ENCODE measurements around the gene PARP6. TPM values are rescaled to one million over a fixed set of nuclear protein-coding genes. Genes with fewer than 3 reads are reported as not detected.

The PARP6 gene, protein sequence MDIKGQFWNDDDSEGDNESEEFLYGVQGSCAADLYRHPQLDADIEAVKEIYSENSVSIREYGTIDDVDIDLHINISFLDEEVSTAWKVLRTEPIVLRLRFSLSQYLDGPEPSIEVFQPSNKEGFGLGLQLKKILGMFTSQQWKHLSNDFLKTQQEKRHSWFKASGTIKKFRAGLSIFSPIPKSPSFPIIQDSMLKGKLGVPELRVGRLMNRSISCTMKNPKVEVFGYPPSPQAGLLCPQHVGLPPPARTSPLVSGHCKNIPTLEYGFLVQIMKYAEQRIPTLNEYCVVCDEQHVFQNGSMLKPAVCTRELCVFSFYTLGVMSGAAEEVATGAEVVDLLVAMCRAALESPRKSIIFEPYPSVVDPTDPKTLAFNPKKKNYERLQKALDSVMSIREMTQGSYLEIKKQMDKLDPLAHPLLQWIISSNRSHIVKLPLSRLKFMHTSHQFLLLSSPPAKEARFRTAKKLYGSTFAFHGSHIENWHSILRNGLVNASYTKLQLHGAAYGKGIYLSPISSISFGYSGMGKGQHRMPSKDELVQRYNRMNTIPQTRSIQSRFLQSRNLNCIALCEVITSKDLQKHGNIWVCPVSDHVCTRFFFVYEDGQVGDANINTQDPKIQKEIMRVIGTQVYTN
- total RNA-seq, result 100 to 1,000 TPM; 132 to 135 (median 132) TPM
- 97.7 TPM for total RNA-seq (2013)

DNA sequence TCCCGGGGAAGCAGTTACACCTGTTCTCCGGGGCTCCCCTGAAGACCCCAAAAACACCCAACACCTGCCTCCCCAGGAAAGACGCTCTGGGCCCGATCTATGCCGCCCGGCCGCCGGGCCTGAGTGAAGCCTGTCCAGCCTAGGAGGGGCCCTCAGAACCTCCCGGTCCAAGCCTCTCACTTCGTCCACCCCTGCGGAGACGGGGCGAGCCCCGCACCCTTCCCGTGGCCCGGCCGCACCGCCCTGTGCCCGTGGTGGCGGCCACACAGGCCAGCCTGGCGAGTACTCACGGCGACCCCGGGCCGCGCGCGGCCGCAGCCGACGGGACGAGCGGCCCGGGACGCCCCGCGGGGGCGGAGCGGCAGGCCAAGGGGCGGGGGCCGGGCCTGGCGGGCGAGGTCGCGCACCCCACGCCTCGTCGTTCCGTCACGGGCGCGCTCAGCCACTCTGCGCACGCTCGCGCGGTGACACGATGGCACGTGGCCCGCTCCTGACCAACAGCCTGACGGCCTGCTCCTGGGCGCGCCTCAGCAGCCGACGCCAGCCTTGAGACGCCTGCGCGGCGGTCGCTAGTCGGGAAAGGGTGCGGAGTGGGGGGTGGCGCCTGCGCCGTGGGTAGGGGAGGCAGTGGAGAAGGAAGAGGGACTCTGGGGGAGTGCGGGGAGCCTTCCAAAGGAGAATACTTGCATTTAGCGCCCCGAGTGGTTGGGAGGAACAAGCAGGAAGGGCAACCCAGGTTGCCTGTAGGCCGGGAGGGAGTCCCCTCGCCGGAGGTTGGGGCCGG is at the start of gene PARP6:
Gene PARP6 (minus strand): TSS at position 342 of the 784 bp plus-strand sequence. CDS start 5,077 bp downstream, outside the sequence.
- peaks cover 42% of the 10 kb centered on the region in 2 donors for H3K4me1 Mint-ChIP-seq
- Histone ChIP-seq H3K4me3 (ENCODE audit: low read length) (peak within 1 kb of the TSS; percentile 82), H3K27ac (ENCODE audit: low read length) (peak within 1 kb of the TSS; percentile 87), H3K36me3 (ENCODE audit: control insufficient read depth, insufficient read depth, low read length) (peaks cover 3% of the 10 kb centered on the region), H3K9me3 (ENCODE audit: control insufficient read depth, insufficient read depth, low read length) (no peaks in the 10 kb centered on the region), H3K27me3 (ENCODE audit: control insufficient read depth, insufficient read depth, low read length) (no peaks in the 10 kb centered on the region), H3K4me1 (ENCODE audit: control insufficient read depth, insufficient read depth, low read length) (peaks cover 15% of the 10 kb centered on the region)
- no peaks in the 10 kb centered on the region for H3K9me3 Mint-ChIP-seq
- H3K4me3 Mint-ChIP-seq, result peak within 1 kb of the TSS; percentile 91
- WGBS (ENCODE audit: insufficient coverage), result under 1% methylated on average over 82 of the region's 82 CpGs
- ATAC-seq (peak; percentile 94 to 98 (median 96)), DNase-seq (peak; percentile 95 to 99)
- H3K27ac Mint-ChIP-seq, result peak within 1 kb of the TSS; percentile 90 to 93
- no peaks in the 10 kb centered on the region for H3K36me3 Mint-ChIP-seq
- TF ChIP-seq, protein P1, sequence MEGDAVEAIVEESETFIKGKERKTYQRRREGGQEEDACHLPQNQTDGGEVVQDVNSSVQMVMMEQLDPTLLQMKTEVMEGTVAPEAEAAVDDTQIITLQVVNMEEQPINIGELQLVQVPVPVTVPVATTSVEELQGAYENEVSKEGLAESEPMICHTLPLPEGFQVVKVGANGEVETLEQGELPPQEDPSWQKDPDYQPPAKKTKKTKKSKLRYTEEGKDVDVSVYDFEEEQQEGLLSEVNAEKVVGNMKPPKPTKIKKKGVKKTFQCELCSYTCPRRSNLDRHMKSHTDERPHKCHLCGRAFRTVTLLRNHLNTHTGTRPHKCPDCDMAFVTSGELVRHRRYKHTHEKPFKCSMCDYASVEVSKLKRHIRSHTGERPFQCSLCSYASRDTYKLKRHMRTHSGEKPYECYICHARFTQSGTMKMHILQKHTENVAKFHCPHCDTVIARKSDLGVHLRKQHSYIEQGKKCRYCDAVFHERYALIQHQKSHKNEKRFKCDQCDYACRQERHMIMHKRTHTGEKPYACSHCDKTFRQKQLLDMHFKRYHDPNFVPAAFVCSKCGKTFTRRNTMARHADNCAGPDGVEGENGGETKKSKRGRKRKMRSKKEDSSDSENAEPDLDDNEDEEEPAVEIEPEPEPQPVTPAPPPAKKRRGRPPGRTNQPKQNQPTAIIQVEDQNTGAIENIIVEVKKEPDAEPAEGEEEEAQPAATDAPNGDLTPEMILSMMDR (IDR thresholded peaks at IDR 0.05), result peak; percentile 30
- peaks cover 0 to 2% of the 10 kb centered on the region in 2 donors for H3K27me3 Mint-ChIP-seq (ENCODE audit: low read depth in 2 of 2)
- intact Hi-C loops (cut with micrococcal nuclease), result loop anchor here (1.0 to 5.0 kb wide), 3 partner anchors 44 to 155 kb away; partner anchors contain the start of gene GRAMD2A

DNA sequence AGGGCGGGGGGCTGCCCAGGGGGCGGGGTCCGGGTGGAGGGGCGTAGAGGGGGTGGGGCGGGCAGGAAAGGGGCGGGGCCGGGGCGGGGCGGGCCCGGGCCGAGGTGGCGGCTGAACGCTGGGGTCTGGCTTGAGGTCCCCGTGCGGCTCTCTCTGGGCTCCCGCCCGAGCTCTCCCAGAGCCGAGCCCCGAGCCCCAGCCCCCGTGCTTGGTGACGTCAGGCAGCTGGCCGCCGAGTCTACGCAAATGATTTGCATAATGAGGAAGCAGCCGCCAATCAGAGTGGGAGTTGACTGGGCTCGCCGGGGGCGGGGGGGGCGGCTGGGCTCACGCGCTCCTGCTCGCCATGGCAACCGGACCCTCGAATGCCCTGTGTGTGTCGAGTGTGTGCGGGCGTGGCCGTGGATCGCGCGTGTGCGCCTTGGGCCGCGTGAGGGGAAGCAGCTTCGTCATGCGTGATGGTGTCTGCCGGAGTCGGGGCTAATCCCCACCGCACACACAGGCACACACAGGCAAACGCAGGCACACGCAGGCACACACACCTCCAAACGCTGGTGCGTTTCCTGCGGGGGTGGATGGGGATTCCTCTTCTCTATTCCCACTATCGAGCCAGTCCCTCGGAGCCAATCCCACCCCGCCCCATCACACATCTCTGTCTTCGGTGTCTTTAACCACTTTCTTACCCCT is 47.8 kb upstream of the PARP6 start, which contains the start of gene CELF6:
Gene CELF6 (minus strand): TSS at position 173 of the 687 bp plus-strand sequence. CDS start 283 bp downstream, outside the sequence.
- H3K9me3 Mint-ChIP-seq, result peaks cover 4 to 7% of the 10 kb centered on the region in 2 donors
- Histone ChIP-seq H3K27ac (ENCODE audit: low read length) (no peak within 1 kb of the TSS), H3K9me3 (ENCODE audit: control insufficient read depth, insufficient read depth, low read length) (no peaks in the 10 kb centered on the region), H3K4me3 (ENCODE audit: low read length) (peak within 1 kb of the TSS; percentile 33), H3K4me1 (ENCODE audit: control insufficient read depth, insufficient read depth, low read length) (peaks cover 15% of the 10 kb centered on the region), H3K36me3 (ENCODE audit: control insufficient read depth, insufficient read depth, low read length) (no peaks in the 10 kb centered on the region), H3K27me3 (ENCODE audit: control insufficient read depth, insufficient read depth, low read length) (no peaks in the 10 kb centered on the region)
- intact Hi-C loops (cut with micrococcal nuclease), result loop anchor here (10.0 kb wide), 2 partner anchors 155 to 355 kb away; partner anchors contain the start of gene ARIH1
- H3K27ac Mint-ChIP-seq, result peak within 1 kb of the TSS; percentile 82 to 85
- H3K27me3 Mint-ChIP-seq (ENCODE audit: low read depth in 2 of 2), result no peaks in the 10 kb centered on the region
- peak; percentile 77 to 87 for DNase-seq
- TF ChIP-seq, protein P1 (IDR thresholded peaks at IDR 0.05), result no peak
- H3K36me3 Mint-ChIP-seq, result peaks cover 14% of the 10 kb centered on the region
- peak; percentile 81 to 91 (median 87) for ATAC-seq
- H3K4me1 Mint-ChIP-seq, result peaks cover 16 to 19% of the 10 kb centered on the region in 2 donors
- WGBS (ENCODE audit: insufficient coverage), result 1% methylated on average over 53 of the region's 58 CpGs
- peak within 1 kb of the TSS; percentile 88 for H3K4me3 Mint-ChIP-seq

DNA sequence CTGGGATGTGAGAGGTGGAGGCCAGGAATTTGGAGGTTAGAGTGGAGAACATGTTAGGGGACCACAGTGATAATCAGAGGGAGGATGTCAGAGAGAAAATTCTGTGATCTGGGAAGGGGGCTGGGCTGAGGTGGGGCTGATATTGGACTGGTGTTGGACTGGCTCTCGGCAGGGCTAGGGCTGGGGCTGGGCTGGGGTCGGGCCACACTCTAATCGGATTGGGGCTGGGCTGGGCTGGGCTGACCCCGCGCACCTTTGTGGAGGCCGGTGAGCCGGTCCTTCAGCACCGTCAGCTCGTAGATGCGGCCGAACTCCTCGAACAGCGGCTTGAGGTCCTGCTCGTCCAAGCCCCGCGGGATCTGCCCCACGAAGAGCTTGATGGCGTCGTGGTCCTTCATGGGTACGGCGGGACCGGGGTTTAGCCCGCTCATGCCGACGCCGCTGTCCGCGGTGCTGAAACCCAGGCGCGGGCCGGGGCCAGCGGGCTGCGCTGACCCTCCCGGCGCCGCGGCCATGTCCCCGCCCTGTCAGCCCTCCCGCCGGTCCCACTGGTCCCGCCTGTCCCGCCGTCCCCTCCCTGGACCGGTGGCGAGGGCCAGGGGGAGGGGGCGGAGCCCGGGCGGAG is 47.1 kb upstream of the PARP6 start:
- no peaks in the 10 kb centered on the region for H3K9me3 ChIP-seq (ENCODE audit: control insufficient read depth, insufficient read depth, low read length)
- Mint-ChIP-seq H3K27ac (peak overlapping the region; percentile 41 to 85), H3K4me1 (peaks cover 16 to 19% of the 10 kb centered on the region in 2 donors), H3K9me3 (peaks cover 4 to 5% of the 10 kb centered on the region in 2 donors), H3K27me3 (ENCODE audit: low read depth in 2 of 2) (no peaks in the 10 kb centered on the region), H3K4me3 (peak overlapping the region; percentile 83), H3K36me3 (peaks cover 9% of the 10 kb centered on the region)
- intact Hi-C loops (cut with micrococcal nuclease), result loop anchor here (10.0 kb wide), 2 partner anchors 155 to 355 kb away; partner anchors contain the start of gene ARIH1
- peaks cover 15% of the 10 kb centered on the region for H3K4me1 ChIP-seq (ENCODE audit: control insufficient read depth, insufficient read depth, low read length)
- TF ChIP-seq, protein P1 (IDR thresholded peaks at IDR 0.05), result no peak
- 20% methylated on average over 42 of the region's 48 CpGs for WGBS (ENCODE audit: insufficient coverage)
- peak; percentile 62 to 74 (median 63) for ATAC-seq
- H3K27me3 ChIP-seq (ENCODE audit: control insufficient read depth, insufficient read depth, low read length), result no peaks in the 10 kb centered on the region
- H3K36me3 ChIP-seq (ENCODE audit: control insufficient read depth, insufficient read depth, low read length), result no peaks in the 10 kb centered on the region
- no peak overlapping the region for H3K4me3 ChIP-seq (ENCODE audit: low read length)
- H3K27ac ChIP-seq (ENCODE audit: low read length), result no peak overlapping the region
- DNase-seq, result peak; percentile 70 to 73
